GM19328 (cell line): ENCODE data around the gene C1orf174.
A peak's percentile ranks its signal among the peaks of the same experiment; 100 is the strongest.

Experiments used
- ATAC-seq: cut with Tn5 transposase; IDR thresholded peaks from one replicate; pipeline ENCODE4 v1.9.1; 2021; ENCODE audit warnings: mild to moderate bottlenecking, moderate library complexity; ENCODE audit not compliant: unreplicated experiment

Gene C1orf174

GRCh38 chr1:3879099-3879498 is 21.0 kb downstream of the C1orf174 start:
- no peak for ATAC-seq

GRCh38 chr1:3876716-3877115 is 23.4 kb downstream of the C1orf174 start:
- ATAC-seq: no peak

- ATAC-seq: no peak
Observed at GRCh38 chr1:3874736-3875135, 25.3 kb downstream of the C1orf174 start.

- no peak for ATAC-seq
Observed at GRCh38 chr1:3872546-3872945, 27.5 kb downstream of the C1orf174 start.

GRCh38 chr1:3871451-3871805 is 28.6 kb downstream of the C1orf174 start:
- no peak for ATAC-seq

GRCh38 chr1:3869751-3870301 is 30.2 kb downstream of the C1orf174 start:
- ATAC-seq: no peak

GRCh38 chr1:3868464-3869006 is 31.5 kb downstream of the C1orf174 start:
- no peak for ATAC-seq

- ATAC-seq: no peak
Observed at GRCh38 chr1:3865606-3866160, 34.4 kb downstream of the C1orf174 start.

- no peak for ATAC-seq
Observed at GRCh38 chr1:3864884-3865283, 35.2 kb downstream of the C1orf174 start.

GRCh38 chr1:3863231-3863935 is 36.7 kb downstream of the C1orf174 start:
- no peak for ATAC-seq

- no peak for ATAC-seq
Observed at GRCh38 chr1:3858231-3858981, 41.7 kb downstream of the C1orf174 start.

GRCh38 chr1:3857791-3858129 is 42.3 kb downstream of the C1orf174 start:
- no peak for ATAC-seq

- peak; percentile 94 for ATAC-seq
Observed at GRCh38 chr1:3856923-3857790, 42.9 kb downstream of the C1orf174 start, which contains the start of the genes CEP104 and DFFB. Gene CEP104 (minus strand): TSS chr1:3857211. CDS start chr1:3852407, 4,804 bp downstream. Gene DFFB (plus strand): TSS chr1:3857476. CDS start chr1:3857604, 128 bp downstream.

- ATAC-seq: no peak
Observed at GRCh38 chr1:3852711-3853485, 47.2 kb downstream of the C1orf174 start.

GRCh38 chr1:3852091-3852490 is 48.0 kb downstream of the C1orf174 start:
- no peak for ATAC-seq

GRCh38 chr1:3851292-3851691 is 48.8 kb downstream of the C1orf174 start:
- ATAC-seq: no peak

- ATAC-seq: no peak
Observed at GRCh38 chr1:3850857-3851256, 49.2 kb downstream of the C1orf174 start.

GRCh38 chr1:3847081-3847480 is 53.0 kb downstream of the C1orf174 start:
- ATAC-seq: no peak

- ATAC-seq: no peak
Observed at GRCh38 chr1:3846541-3846940, 53.5 kb downstream of the C1orf174 start.

GRCh38 chr1:3842912-3843311 is 57.2 kb downstream of the C1orf174 start:
- no peak for ATAC-seq
